Glomerular visceral epithelial cell (primary cell): ENCODE results near the gene CDSN.

ENCODE experiments used
- DNase-seq: peaks from one replicate; pipeline ENCODE4 v3.0.0-alpha.2; 2016; ENCODE audit errors: extremely low spot score

The CDSN gene

GRCh38 chr6:31115941-31116560 lies 4.2 kb downstream of the CDSN start:
- no peak for DNase-seq

- DNase-seq: peak; percentile 51
These were observed 5.0 kb downstream of the CDSN start for GRCh38 chr6:31114970-31115849.

DNA sequence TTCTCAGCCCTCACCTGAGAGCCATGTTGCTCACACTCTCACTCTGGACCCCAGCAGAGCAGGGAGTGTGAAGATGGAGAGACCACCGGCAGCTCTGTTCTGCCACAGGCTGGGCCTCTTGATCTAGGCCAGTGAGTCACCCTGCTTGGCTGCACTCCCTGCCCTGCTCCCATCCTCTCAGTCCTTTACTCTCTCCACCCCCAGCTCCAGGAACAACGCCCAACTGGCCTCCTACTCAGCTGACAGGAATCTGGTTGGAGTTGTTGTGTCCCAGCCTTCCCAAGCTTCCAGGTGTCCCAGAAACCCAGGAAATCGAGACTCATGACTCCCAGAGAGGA lies 5.7 kb downstream of the CDSN start, which contains the start of gene PSORS1C1:
TSS of gene PSORS1C1 (plus strand) at position 260 of the 338 bp plus-strand sequence. CDS start 14,833 bp downstream, outside the sequence.
- peak; percentile 92 for DNase-seq

GRCh38 chr6:31113861-31114540 lies 6.2 kb downstream of the CDSN start:
- DNase-seq: peak; percentile 52

DNA sequence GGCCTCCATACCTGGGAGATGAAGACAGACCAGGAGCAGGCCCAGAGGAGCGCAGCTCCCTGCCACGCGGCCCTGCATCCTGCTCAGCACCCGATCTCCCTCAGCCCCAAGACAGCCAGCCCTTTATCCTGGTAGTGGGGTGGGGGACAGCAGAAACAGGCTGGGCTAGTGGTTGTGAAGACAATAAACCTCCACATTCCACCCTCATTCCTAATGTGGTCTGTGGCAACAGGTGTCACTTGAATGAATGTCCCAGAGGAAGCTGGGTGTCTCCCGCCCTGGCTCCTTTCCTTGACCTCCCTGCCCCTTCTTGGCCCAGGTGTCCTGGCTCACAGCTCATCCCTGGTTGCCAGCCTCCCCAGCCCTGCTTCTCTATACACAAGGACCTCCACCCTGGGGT lies 7.8 kb downstream of the CDSN start, which contains the start of gene C6orf15:
TSS of gene C6orf15 (minus strand) at position 98 of the 400 bp plus-strand sequence. CDS start at position 78, 20 bp downstream.
- DNase-seq: no peak

DNA sequence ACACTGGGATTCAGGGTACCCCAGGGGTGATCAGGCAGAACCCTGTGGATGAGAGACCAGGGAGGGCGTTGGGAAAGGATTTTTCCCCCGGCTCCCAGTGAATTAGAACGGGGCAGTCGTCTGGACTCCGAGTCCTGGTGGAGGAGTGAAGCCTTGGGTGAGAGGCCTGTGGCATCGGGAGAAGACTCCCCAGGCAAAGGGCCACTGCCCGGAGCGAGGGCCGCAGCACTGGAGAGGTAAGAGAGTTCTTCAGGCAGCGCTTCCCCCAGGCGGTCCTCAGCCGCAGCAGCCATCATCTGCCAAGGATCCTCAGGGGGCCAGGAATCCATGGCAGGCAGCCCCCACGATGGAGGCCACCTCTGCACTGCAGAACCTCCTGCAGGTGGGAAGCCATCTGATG lies 8.5 kb downstream of the CDSN start:
- no peak for DNase-seq

DNA sequence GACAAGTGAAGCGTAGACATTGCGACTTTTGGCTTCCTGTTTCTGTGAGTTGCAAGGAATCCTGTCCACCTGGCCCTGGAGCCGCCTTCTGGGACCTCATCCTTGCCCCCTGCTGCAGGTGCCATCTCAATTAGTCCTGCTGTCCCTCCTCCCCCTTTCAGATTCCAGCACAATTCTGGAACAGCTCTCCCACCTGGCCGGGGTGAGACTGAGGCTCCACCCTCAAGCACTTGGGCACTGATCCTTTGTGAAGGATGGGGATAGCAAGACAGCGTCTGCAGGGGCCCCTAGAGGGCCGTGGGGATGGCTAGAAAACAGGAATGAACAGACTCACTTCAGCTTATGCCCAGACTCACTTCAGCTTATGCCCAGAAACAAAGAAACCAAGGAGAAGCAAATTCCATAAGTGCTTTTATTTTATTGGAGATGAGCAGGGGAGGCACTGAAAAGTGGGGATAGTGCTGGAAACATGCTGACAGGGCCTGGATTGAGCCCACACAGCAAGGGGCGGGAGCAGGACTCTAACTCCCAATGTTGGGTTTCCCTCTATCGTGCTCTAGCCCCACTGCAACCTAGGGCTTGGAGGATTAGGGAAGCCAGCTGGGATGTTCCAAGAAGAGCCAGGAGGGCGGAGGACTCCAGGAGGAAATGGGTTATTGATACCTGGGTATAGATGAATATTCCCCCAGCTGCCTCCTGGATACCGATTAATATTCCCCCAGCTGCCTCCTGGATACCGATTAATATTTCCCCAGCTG lies 9.2 kb downstream of the CDSN start:
- no peak for DNase-seq

DNA sequence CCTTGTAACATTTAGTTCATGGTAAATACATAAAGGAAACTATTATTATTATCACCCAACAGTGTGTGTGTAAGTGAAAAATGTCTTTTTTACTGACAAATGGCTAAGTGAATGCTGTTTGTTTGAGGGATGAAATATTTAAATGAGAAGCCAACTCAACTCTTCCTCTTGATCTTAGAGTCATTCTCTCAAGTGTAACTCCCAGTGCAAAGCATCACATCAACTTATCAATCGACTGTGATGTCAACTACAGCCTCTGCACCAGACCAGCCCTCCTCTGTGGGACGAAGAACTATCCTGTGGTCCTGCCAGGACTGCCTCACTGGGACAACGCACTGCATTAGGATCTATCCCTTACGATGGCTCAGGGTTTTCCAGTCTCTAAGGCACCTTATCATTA lies 13.2 kb downstream of the CDSN start:
- no peak for DNase-seq

DNA sequence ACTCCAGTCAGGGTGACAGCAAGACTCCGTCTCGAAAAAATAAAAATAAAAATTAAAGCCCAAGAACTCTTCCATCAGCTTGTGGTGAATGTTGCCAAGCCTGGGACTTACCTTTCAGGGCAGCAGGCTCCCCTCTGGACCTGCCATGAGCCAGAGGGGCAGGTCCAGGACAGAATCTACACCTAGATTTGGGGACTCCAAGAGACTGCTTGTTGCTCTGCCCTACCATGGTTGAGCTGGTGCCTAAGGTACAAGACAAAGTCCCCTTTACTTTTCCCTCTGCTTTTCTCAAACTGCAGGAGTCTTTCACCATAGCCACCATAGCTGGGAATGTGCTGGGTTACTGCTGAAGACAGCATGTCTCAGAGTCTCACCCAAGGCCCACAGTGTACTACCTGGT lies 17.1 kb downstream of the CDSN start:
- DNase-seq: no peak

GRCh38 chr6:31098449-31098938 lies 21.8 kb downstream of the CDSN start:
- no peak for DNase-seq

DNA sequence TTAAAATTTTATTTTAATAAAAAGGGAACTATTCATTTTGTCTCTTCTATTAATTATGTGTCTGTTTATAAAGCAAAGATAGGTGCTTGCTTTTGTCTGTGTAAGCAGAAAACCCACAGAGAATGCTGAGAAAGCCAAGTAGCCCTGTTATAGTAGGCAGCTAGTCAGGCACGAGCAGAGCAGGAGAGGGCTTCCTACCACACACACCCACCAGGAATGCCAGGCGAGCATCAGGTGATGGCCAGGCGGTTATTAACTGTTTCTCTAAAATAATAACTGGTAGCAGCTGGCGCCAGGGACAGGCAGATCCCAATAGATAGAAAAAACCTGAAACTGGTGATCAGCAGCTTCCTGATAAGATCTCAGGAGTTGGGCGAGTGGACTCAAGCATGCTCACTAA lies 23.6 kb downstream of the CDSN start:
- DNase-seq: no peak

DNA sequence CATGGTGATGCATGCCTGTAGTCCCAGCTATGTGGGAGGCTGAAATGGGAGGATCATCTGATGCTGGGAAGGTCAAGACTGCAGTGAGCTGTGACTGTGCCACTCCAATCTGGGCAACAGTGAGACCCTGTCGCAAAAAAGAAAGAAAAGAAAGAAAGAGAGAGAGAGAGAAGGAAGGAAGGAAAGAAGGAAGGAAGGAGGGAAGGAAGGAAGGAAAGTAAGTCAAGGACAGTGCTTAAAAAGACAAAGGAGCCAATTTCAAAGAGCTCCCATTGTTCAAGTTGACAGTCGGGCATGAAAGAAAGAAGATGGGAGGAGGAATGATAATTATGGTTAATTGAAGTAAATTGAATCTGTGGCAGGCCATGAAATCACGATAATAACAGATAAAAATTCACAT lies 24.0 kb downstream of the CDSN start:
- DNase-seq: no peak

- no peak for DNase-seq
These were observed 25.8 kb downstream of the CDSN start for GRCh38 chr6:31094389-31094881.

- no peak for DNase-seq
These were observed 27.3 kb downstream of the CDSN start for GRCh38 chr6:31092769-31093505.

GRCh38 chr6:31092238-31092637 lies 28.0 kb downstream of the CDSN start:
- no peak for DNase-seq

DNA sequence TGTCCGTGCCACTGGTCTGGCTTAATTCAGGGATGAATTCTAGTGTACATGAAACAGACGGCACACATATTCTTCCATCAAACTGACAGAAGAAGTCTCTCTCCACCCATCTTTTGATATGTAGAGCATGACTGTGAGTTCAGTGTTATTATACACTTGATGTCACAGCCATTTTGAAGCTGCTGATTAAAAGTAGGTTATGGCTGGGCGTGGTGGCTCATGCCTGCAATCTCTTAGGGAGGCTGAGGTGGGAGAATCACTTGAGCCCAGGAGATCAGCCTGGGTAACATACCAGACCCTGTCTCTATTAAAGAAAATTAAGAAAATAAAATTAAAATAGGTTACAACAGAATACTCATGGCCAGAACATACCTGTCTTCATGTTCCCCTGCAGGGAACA lies 28.6 kb downstream of the CDSN start:
- DNase-seq: no peak

DNA sequence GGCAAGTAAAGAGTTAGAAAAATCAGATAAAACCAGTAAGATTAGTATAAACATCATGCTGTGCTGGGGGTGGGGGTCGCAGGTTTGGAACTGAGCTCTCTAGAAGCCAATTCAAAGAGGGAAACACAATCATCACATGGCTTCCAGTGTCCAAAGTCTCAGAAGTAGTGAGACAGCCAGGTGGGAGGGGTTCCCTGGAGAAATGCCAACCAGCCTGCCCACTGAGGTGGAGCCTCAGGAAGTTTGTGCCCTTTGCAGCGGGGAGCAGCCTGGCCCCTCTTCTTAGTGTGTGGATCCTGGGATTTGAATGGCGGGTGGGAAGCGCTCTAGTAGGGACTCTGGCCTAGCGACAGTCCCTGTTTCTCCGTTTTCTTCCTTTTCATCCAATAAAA lies 29.3 kb downstream of the CDSN start:
- DNase-seq: no peak

- no peak for DNase-seq
These were observed 29.8 kb downstream of the CDSN start for GRCh38 chr6:31090275-31090972.

DNA sequence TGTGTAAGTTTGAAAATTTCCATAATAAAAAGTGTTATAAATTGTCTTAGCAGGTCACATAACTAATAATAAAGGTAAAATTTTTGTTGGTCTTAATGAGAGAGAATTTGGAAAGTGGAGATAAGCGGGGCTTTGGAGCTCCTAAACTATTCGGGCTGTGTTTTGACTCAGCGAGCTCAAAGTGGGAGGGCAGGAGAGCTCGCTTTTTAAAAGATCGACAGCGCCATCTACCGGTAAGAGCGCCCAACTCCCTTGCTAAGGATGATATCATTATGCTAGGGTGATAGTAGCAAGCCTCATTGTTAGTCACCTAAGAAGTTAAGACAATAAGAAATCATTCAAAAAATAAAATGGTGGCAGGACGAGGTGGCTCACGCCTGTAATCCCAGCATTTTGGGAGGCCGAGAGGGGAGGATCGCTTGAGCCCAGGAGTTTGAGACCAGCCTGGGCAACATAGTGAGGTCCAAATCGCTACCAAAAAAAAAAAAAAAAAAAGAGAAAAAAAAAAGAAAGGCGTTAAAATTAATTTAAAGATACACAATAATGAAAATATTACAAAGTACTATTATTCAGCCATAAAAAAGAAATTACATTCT lies 32.7 kb downstream of the CDSN start:
- DNase-seq: peak; percentile 91
